Stimulated activated naive CD8-positive, alpha-beta T cell treated with anti-CD3 and anti-CD28 coated beads, Interleukin-15, Interleukin-2, amounts not matched to agents 100 ng/mL and 50 ng/mL, for 24 hours (primary cell): Measurements from ENCODE around the gene FCRLA.
A peak's percentile ranks its signal among the peaks of the same experiment; 100 is the strongest.
"Not testable (repeated sequence)": the region's sequence is repeated elsewhere in the genome, so short reads cannot be mapped to it uniquely, and the experiment has no call there.

Experiments used
- H3K27ac Mint-ChIP-seq: one replicate; pipeline ENCODE4 v1.8.0; 2021; ENCODE audit warnings: mild to moderate bottlenecking, mixed read lengths
- H3K27me3 Mint-ChIP-seq: one replicate; pipeline ENCODE4 v1.8.0; 2021; ENCODE audit warnings: mixed read lengths
- H3K36me3 Mint-ChIP-seq: one replicate; pipeline ENCODE4 v1.8.0; 2021; ENCODE audit warnings: low read depth, mixed read lengths
- H3K4me1 Mint-ChIP-seq: one replicate; pipeline ENCODE4 v1.8.0; 2021; ENCODE audit warnings: low read depth, mixed read lengths
- H3K4me3 Mint-ChIP-seq: one replicate; pipeline ENCODE4 v1.8.0; 2021; ENCODE audit warnings: mild to moderate bottlenecking, mixed read lengths
- H3K9me3 Mint-ChIP-seq: one replicate; pipeline ENCODE4 v1.8.0; 2021; ENCODE audit warnings: mixed read lengths

Gene FCRLA

DNA sequence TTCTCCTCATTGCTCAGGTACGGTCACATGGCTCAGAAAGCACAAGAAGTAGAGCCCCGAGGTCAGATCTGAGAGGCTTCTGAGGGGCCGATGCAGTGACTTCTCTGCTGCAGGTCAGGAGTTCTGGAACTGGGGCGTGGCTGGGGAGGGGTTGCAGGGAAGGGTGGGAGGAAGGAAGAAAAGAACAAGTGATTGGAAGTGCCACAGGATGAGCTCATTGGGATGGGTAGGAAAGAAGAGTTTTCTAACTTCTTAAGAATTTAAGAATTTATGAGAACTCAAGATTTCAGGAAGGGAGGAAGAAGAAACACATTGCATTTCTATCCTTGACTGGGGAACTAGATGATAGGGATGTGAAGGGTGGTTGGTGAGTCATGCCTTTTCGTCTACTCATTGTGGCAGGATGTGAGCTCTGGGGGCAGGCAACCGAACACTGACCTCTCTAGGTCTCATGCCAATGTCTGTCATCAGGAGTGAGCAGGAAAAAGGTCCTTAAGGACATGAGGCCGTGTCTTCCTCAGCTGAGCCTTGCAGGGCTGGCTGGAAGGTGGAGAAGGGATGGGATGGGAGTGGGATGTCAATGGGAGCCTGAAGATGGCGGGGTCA is 14.8 kb downstream of the FCRLA start:
- Mint-ChIP-seq H3K36me3 (no peaks in the 10 kb centered on the region), H3K9me3 (no peaks in the 10 kb centered on the region), H3K27me3 (peaks cover 27% of the 10 kb centered on the region), H3K4me3 (no peak overlapping the region), H3K27ac (no peak overlapping the region), H3K4me1 (peaks cover 40% of the 10 kb centered on the region)

DNA sequence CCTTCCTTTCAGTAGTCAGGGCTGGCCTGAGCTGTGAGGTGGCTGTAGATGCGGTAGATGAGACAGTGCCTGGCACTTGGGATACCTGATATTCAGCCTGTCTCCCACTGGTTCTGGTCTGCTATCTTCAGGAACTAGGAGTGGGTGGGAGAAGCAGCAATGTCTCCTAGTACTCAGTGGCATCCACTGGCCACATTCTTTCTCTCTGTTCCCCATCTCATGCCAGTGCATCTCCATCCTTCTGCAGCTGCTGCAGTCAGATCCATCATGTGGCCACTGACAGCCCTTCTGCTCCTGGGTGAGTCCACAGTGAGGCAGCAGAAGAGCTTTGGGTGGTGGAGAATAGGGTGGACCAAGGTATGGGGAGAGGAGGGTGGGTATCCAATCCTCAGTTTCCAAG is 15.4 kb downstream of the FCRLA start:
- Mint-ChIP-seq H3K9me3 (no peaks in the 10 kb centered on the region), H3K27me3 (peaks cover 24% of the 10 kb centered on the region), H3K36me3 (no peaks in the 10 kb centered on the region), H3K4me3 (no peak overlapping the region), H3K27ac (no peak overlapping the region), H3K4me1 (peaks cover 38% of the 10 kb centered on the region)

DNA sequence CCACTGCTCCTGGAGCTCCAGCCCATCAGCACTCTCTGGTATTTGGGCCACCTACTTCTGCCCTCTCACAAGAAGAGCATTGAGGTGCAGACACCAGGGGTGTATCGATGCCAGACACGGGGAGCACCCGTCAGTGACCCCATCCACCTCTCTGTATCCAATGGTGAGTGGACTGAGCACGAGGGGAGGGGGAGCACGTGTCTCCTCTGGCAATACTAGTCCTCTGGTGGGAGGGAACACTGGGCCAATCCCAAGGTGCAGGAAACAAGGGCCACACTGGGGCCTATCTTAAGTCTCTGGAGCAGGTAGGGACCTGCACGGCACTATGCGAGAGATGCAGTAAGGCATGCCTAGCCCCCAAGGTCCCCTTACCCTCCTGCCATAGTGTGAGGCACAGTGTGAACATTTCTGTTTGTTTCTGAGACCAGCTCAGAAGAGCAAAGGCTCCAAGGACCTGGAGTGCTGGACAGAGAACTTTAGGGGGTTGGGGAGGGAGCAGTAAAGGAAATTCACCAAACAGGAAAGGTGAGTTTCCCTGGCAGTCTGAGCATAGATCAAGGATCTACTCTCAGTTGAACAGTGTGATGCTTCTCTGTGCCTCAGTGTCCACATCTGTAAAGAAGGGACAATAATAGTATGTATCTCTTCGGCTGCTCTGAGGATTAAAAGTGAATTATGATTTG is 16.6 kb downstream of the FCRLA start:
- no peak overlapping the region for H3K4me3 Mint-ChIP-seq
- H3K4me1 Mint-ChIP-seq = peaks cover 48% of the 10 kb centered on the region
- no peaks in the 10 kb centered on the region for H3K36me3 Mint-ChIP-seq
- H3K9me3 Mint-ChIP-seq = no peaks in the 10 kb centered on the region
- no peak overlapping the region for H3K27ac Mint-ChIP-seq
- peaks cover 24% of the 10 kb centered on the region for H3K27me3 Mint-ChIP-seq

DNA sequence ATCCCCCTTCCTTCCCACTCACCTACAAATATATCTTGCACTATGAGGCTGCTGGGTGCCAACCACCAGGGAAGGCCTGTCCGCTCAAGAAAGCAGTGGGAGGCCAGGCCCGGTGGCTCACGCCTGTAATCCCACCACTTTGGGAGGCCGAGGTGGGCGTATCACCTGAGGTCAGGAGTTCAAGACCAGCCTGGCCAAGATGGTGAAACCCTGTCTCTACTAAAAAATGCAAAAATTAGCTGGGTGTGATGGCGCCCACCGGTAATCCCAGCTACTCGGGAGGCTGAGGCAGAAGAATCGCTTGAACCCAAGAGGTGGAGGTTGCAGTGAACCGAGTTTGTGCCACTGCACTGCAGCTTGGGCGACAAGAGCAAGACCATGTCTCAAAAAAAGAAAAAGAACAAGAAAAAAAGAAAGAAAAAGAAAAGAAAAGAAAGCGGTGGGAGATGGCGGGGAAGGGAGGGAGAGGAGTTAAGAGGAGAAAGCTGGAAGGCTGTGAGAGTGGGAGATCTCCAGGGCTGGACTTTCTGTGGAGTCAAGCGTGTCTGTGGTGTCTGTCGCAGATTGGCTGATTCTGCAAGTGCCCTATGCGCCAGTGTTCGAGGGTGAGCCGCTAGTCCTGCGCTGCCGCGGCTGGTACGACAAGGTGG is 18.4 kb downstream of the FCRLA start:
- peak overlapping the region; percentile 65 for H3K27ac Mint-ChIP-seq
- not testable (repeated sequence) for H3K36me3 Mint-ChIP-seq, H3K9me3 Mint-ChIP-seq
- H3K4me3 Mint-ChIP-seq = peak overlapping the region; percentile 87
- H3K4me1 Mint-ChIP-seq = peaks cover 60% of the 10 kb centered on the region
- peaks cover 24% of the 10 kb centered on the region for H3K27me3 Mint-ChIP-seq

DNA sequence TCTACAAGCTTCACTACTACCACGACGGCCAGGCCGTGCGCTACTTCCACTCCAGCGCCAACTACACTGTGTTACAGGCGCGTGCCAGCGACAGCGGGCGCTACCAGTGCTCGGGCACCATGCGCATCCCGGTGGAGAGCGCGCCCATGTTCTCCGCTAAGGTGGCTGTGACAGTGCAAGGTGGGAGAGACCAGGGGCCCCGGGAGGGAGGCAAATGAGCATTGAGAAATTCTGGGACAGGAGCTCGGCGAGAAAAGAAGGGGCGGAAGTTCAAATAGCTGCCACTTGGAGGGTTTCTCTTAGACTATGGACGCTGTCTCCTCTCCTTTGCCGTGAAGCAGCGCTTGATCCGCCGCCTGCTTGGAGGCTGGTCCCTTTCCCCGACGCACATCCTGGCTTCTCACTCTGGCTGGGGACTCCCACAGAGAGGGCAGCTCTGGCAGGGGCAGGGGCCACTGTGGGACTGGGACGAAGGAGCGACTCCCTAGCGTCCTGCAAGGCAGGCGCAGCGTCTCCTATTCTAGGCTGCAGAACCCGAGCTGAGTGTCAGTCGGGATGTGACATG is 19.0 kb downstream of the FCRLA start:
- H3K27me3 Mint-ChIP-seq = peaks cover 24% of the 10 kb centered on the region
- H3K9me3 Mint-ChIP-seq = no peaks in the 10 kb centered on the region
- H3K27ac Mint-ChIP-seq = peak overlapping the region; percentile 65

DNA sequence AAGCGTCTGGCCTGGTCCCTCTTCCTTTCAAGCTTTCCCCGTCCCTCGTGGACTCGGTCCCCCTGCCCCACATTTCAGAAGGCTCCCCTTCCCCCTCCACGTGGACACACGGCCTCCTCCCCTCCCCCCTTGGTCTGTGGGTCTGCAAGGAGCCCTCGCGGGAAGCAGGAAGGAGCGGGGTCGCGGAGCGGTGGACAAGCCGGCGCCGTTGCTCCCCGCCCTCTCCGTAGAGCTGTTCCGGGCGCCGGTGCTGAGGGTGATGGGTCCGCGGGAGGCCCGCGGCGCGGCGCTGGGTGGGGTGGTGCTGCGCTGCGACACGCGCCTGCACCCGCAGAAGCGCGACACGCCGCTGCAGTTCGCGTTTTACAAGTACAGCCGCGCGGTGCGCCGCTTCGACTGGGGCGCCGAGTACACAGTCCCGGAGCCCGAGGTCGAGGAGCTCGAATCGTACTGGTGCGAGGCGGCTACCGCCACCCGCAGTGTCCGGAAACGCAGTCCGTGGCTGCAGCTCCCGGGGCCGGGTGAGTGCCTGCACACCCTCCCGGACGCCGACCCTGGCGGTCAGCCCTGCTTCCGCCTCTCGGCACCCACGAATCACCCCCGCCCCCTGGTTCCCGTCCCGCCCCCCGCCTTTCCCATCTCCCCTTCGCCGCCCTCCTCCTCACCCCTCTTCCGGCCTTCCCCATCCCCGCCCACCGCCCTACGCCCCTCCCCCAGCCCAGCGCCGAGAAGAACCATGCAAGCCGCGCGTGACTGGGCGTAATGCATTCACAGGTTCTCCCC is 19.6 kb downstream of the FCRLA start:
- H3K36me3 Mint-ChIP-seq = no peaks in the 10 kb centered on the region
- H3K27me3 Mint-ChIP-seq = peaks cover 24% of the 10 kb centered on the region
- H3K9me3 Mint-ChIP-seq = no peaks in the 10 kb centered on the region
- H3K27ac Mint-ChIP-seq = peak overlapping the region; percentile 65
- peaks cover 64% of the 10 kb centered on the region for H3K4me1 Mint-ChIP-seq
- H3K4me3 Mint-ChIP-seq = peak overlapping the region; percentile 87

More for the DNA sequence above, 19.0 kb downstream of the FCRLA start:
- peak overlapping the region; percentile 87 for H3K4me3 Mint-ChIP-seq
- H3K36me3 Mint-ChIP-seq = no peaks in the 10 kb centered on the region
- peaks cover 64% of the 10 kb centered on the region for H3K4me1 Mint-ChIP-seq

DNA sequence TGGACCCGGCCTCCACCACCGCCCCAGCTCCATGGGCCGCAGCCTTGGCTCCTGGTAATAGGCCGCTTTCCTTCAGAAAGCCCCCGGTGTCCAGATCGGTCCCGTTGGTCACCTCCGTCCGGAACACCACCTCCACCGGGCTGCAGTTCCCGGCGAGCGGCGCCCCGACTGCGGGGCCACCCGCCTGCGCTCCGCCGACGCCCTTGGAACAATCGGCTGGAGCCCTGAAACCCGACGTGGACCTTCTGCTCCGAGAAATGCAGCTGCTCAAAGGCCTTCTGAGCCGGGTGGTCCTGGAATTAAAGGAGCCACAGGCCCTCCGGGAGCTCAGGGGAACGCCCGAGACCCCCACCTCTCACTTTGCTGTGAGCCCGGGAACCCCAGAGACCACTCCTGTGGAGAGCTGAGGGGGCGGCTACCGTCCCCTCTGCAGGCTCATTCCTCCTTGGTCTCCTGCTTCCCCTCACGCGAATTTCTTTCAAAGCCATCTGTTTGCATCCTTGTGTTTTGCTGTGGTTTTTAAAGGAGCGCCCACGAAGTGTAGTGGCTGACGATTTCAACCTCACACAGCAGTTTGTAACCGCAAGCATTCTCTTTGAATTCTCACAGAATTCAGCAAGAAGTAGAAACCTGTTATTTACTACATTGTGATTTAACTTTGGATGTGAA is 20.4 kb downstream of the FCRLA start:
- no peaks in the 10 kb centered on the region for H3K9me3 Mint-ChIP-seq
- peaks cover 59% of the 10 kb centered on the region for H3K4me1 Mint-ChIP-seq
- H3K36me3 Mint-ChIP-seq = no peaks in the 10 kb centered on the region
- H3K4me3 Mint-ChIP-seq = peak overlapping the region; percentile 87
- peaks cover 20% of the 10 kb centered on the region for H3K27me3 Mint-ChIP-seq
- H3K27ac Mint-ChIP-seq = peak overlapping the region; percentile 90

DNA sequence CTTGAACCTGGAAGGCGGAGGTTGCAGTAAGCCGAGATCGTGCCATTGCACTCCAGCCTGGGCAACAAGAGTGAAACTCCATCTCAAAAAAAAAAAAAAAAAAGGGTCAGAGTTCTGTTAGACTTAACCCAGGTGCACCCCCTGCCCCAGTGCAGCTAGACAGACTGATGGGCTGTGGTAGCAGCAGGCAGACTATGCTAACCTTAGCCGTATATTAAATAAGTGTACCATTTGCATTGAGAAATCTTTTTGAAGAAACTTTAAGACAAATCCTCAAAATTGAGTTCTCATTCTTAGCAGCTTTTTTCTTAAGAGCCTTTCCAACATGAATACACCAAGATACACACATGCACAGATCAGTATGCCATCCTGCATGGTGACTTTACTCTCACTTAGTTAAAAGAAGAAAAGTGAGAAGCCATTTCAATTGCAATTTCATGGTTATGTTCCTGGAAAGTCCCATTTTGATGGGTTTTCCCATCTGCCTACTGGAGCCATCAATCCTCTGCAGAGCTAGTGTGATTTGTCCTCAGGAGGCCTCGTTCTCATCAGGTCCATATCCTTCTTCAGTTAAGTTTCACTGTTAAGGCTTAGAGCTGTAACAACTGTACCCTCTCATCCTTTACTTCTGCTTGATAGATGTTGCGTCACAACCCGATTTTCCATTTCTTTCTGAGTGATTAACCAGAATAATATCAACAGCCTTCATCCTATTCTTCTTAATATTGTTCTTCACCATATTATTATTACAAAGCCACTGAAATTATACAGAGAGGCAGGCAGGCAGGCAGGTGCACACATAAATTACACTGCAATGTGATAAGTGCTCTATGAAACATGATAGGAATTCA is 21.6 kb downstream of the FCRLA start:
- H3K4me3 Mint-ChIP-seq = peak overlapping the region; percentile 33
- no peaks in the 10 kb centered on the region for H3K36me3 Mint-ChIP-seq
- peak overlapping the region; percentile 47 for H3K27ac Mint-ChIP-seq
- H3K4me1 Mint-ChIP-seq = peaks cover 58% of the 10 kb centered on the region
- H3K27me3 Mint-ChIP-seq = peaks cover 18% of the 10 kb centered on the region
- no peaks in the 10 kb centered on the region for H3K9me3 Mint-ChIP-seq

DNA sequence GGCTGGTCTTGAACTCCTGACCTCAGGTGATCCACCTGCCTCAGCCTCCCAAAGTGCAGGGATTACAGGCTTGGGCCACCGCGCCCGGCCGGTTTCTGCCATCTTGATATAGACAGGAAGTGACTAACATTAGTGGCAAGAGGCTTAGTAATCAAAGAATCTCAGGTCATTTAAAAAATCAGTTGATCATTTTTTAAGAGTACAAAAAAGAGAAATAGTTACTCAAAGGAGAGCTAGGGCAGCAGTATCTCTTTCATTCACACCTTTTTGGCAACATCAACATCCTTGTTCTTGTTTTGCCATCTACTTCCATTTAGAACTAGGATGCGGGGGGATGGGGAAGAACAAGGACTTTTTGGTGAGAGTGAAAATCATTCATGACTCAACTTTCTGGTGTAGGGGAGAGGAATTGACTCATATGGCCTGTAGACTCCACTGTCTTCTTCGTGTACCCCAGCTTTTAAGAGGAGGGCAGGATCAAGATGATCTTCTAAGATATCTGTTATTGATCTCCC is 23.1 kb downstream of the FCRLA start:
- Mint-ChIP-seq H3K4me3 (peak overlapping the region; percentile 47), H3K27me3 (peaks cover 10% of the 10 kb centered on the region), H3K9me3 (no peaks in the 10 kb centered on the region), H3K27ac (peak overlapping the region; percentile 96), H3K36me3 (no peaks in the 10 kb centered on the region), H3K4me1 (peaks cover 53% of the 10 kb centered on the region)

DNA sequence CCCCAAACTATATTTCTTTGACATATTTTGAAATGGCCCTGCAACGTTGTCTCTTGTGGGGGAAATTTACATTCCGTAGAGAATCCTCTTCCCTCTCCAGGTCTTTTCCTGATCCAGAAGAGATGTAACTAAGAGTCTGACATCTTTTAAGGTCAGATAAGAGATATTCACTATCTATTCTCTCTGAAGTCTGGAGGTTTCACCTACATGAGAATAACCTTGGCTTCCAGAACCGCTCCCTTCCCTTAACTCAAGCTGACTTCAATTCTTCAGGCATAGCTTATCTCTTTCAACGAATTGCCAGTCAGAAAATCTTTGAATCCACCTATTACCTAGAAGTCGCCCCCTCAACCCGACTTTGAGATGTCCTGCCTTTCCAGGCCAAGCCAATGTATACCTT is 24.2 kb downstream of the FCRLA start:
- Mint-ChIP-seq H3K4me1 (peaks cover 53% of the 10 kb centered on the region), H3K27me3 (peaks cover 6% of the 10 kb centered on the region), H3K4me3 (no peak overlapping the region), H3K27ac (no peak overlapping the region), H3K9me3 (no peaks in the 10 kb centered on the region), H3K36me3 (no peaks in the 10 kb centered on the region)

DNA sequence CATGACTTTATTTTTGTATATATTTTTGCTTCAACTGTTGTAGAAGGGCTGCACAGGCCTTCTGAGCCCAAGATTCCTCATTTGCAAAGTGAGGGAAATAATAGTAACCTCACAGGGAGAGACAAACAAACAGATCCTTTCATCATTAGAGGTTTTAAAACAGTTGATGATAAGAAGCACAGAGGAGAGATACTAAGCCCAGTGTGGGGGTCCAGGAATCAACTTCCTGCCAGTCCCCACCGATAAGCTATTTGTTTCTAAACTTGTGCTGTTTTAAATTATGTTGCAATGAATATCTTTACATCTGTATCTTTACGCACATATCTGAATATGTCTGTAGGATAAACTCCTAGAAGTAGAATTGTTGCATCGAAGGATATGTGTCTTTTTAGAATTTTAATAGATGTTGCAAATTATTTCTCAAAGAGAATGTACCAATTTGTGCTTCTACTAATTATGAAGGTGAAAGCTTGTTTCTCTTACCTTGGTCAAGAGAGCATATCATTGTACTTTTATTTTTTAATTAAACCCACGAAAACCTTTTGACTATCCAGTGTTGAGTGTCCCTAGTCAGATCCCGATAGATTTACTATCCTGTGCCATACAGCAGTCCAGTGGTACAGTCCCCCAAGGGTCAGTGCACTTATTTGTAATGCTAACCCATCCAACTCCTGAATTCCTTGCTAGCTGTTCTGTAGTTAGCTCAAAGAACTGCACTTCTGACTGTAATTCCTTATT is 25.1 kb downstream of the FCRLA start:
- Mint-ChIP-seq H3K36me3 (no peaks in the 10 kb centered on the region), H3K27me3 (peaks cover 6% of the 10 kb centered on the region), H3K4me1 (peaks cover 62% of the 10 kb centered on the region), H3K4me3 (no peak overlapping the region), H3K27ac (no peak overlapping the region), H3K9me3 (no peaks in the 10 kb centered on the region)

DNA sequence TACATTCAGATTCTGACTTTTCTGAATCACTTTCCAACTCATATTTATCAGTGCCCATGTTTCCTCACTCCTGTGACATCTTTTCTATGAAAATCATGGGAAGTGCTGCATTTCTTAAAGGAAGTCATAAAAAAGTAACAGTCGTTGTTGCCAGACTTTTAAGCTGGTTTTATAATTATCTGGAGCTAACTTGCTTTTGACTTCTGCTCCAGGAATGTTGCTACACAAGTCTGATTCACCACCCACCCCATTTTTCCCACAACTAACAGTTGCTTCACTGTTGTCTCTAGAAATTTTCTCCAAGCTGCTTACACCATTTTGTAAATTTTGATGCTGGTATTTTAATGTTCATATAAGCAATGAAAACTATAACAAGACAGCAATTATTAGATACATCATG is 26.5 kb downstream of the FCRLA start:
- no peaks in the 10 kb centered on the region for H3K36me3 Mint-ChIP-seq
- H3K27me3 Mint-ChIP-seq = peaks cover 6% of the 10 kb centered on the region
- H3K4me1 Mint-ChIP-seq = peaks cover 57% of the 10 kb centered on the region
- H3K4me3 Mint-ChIP-seq = no peak overlapping the region
- H3K9me3 Mint-ChIP-seq = no peaks in the 10 kb centered on the region
- H3K27ac Mint-ChIP-seq = no peak overlapping the region

DNA sequence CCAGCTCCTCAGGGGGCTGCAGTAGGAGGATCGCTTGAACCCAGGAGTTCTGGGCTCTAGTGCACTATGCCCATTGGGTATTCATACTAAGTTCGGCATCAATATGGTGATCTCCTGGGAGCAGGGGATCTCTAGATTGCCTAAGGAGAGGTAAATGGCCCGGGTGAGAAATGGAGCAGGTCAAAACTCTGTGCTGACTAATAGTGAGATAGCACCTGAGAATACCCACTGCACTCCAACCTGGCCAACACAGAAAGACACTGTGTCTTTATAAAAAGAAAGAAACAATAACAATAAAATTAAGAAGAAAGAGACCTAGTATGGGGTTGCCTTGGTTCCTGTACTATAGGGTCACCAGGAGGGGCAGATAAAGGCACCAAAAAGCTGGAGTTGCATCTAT is 28.8 kb downstream of the FCRLA start:
- Mint-ChIP-seq H3K9me3 (no peaks in the 10 kb centered on the region), H3K27ac (peak overlapping the region; percentile 69)

More for the DNA sequence above, 28.8 kb downstream of the FCRLA start:
- H3K27me3 Mint-ChIP-seq = peaks cover 6% of the 10 kb centered on the region
- H3K4me1 Mint-ChIP-seq = peaks cover 57% of the 10 kb centered on the region
- H3K4me3 Mint-ChIP-seq = no peak overlapping the region
- H3K36me3 Mint-ChIP-seq = no peaks in the 10 kb centered on the region
